ENCODE data around the gene EIF2B4. TPM values are rescaled to one million over a fixed set of nuclear protein-coding genes. Genes with fewer than 3 reads are reported as not detected.

Gene EIF2B4
- total and polyA plus RNA-seq, 2 of the 13 experiments (the other 11 are each of a cell fraction or from before 2014, with no cell fraction given): 91.5 to 96.4 TPM

DNA sequence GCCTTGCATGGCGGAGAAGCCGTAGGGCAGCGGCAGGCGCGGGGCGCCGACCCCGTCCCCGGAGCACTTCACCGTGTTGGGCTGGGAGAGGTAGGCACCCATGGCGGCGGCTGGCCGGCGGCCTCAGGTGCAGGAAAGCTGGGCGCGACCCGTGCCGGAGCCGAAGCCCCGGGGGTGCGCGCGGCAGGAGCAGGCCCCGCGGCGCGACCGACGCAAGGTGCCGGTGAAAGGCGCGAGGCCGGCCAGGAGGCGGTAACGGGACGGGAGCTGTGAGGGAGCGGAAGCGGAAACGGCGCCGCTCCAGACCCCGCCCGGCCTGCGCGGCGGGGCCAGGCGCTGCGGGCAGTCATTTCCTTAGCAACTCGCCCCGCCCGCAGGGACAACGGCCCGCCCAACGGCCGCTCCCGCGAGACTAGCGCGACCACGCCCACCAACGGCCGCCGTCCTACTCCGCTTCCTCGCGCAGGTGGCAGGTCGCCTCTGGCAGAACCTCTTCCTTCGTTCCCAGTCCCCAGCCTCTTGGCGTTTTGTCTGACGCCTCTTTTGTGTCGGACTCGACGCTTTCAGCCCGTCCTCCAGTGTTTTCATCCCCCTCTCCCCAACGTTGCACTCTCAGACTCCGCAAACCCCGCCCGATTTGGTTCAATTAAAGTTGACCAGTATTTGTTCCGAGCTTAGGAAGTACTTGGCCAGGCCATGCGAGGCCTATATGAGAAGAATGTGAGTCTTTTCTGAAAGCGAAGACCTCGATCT lies 39.4 kb upstream of the EIF2B4 start, which contains the start of gene PPM1G (continued):
- TF ChIP-seq ZNF549 (CRISPR knock-in tag; IDR thresholded peaks at IDR 0.05): no peak
- TF ChIP-seq ELF3 (CRISPR knock-in tag; IDR thresholded peaks at IDR 0.05): peak; percentile 95
- TF ChIP-seq, protein P1, sequence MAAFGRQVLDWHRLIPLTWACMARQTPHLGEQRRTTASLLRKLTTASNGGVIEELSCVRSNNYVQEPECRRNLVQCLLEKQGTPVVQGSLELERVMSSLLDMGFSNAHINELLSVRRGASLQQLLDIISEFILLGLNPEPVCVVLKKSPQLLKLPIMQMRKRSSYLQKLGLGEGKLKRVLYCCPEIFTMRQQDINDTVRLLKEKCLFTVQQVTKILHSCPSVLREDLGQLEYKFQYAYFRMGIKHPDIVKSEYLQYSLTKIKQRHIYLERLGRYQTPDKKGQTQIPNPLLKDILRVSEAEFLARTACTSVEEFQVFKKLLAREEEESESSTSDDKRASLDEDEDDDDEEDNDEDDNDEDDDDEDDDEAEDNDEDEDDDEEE (CRISPR knock-in tag; IDR thresholded peaks at IDR 0.05): peak; percentile 83; the same call in 1 of the 2 replicates
- TF ChIP-seq GATAD1 (CRISPR knock-in tag; IDR thresholded peaks at IDR 0.05): peak; percentile 85
- TF ChIP-seq, protein P2, sequence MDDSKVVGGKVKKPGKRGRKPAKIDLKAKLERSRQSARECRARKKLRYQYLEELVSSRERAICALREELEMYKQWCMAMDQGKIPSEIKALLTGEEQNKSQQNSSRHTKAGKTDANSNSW (CRISPR knock-in tag; IDR thresholded peaks at IDR 0.05; ENCODE audit: borderline replicate concordance): peak; percentile 95
- TF ChIP-seq ZNF343 (CRISPR knock-in tag; IDR thresholded peaks at IDR 0.05): peak; percentile 100
- peak; percentile 99 for TF ChIP-seq KLF9 (CRISPR knock-in tag; IDR thresholded peaks at IDR 0.05; ENCODE audit: low read depth)
- TF ChIP-seq KAT8 (CRISPR knock-in tag; IDR thresholded peaks at IDR 0.05): peak; percentile 94
- no peak for TF ChIP-seq ZNF180 (CRISPR knock-in tag; IDR thresholded peaks at IDR 0.05; ENCODE audit: borderline replicate concordance, low read depth)
- peak; percentile 88; the same call in 1 of the 2 replicates for TF ChIP-seq ZNF598 (CRISPR knock-in tag; IDR thresholded peaks at IDR 0.05; ENCODE audit: borderline replicate concordance)
- no peak for TF ChIP-seq ZNF567 (CRISPR knock-in tag; IDR thresholded peaks at IDR 0.05; ENCODE audit: borderline replicate concordance)
- no peak; the same call in 1 of the 2 replicates for TF ChIP-seq NFIC (IDR thresholded peaks at IDR 0.05; ENCODE audit: low read length)
- TF ChIP-seq MXD4 (CRISPR knock-in tag; IDR thresholded peaks at IDR 0.05): peak; percentile 97
- peak; percentile 66 for TF ChIP-seq SIX4 (CRISPR knock-in tag; IDR thresholded peaks at IDR 0.05)
- TF ChIP-seq NFATC3 (CRISPR knock-in tag; IDR thresholded peaks at IDR 0.05): 0 out of 2 replicates have a peak, but pooled peaks have one; percentile 29
- no peak for TF ChIP-seq SMARCE1 (IDR thresholded peaks at IDR 0.05; ENCODE audit: borderline replicate concordance)
- peak; percentile 88 for TF ChIP-seq SIN3A (IDR thresholded peaks at IDR 0.05; ENCODE audit: borderline replicate concordance, low read depth, low read length)
- TF ChIP-seq HDAC6 (IDR thresholded peaks at IDR 0.05; ENCODE audit: low read depth, low read length): no peak
- TF ChIP-seq BCL6 (CRISPR knock-in tag; IDR thresholded peaks at IDR 0.05): peak; percentile 40; the same call in 1 of the 2 replicates
- TF ChIP-seq ZHX1 (CRISPR knock-in tag; IDR thresholded peaks at IDR 0.05; ENCODE audit: low read depth): peak; percentile 56; the same call in 1 of the 2 replicates
- TF ChIP-seq PHB2 (IDR thresholded peaks at IDR 0.05; ENCODE audit: partially characterized antibody): no peak
- peak; percentile 89; the same call in 1 of the 2 replicates for TF ChIP-seq MTA1 (CRISPR knock-in tag; IDR thresholded peaks at IDR 0.05; ENCODE audit: borderline replicate concordance)
- TF ChIP-seq ZNF710 (CRISPR knock-in tag; IDR thresholded peaks at IDR 0.05; ENCODE audit: borderline replicate concordance): peak; percentile 88
